Fibroblast of pulmonary artery (primary cell): Measurements from ENCODE around the gene GPBAR1.

ENCODE experiments used
- DNase-seq: peaks from one replicate; pipeline ENCODE4 v3.0.0-alpha.2; 2010; ENCODE audit warnings: low read depth
- H3K4me3 ChIP-seq: replicated peaks from 2 replicates; pipeline ENCODE4 v1.5.1; 2011; ENCODE audit warnings: low read depth, mild to moderate bottlenecking, control low read depth, low read length, moderate library complexity
- TF ChIP-seq, protein P1 (sequence below): IDR thresholded peaks from 2 replicates; pipeline ENCODE4 v1.5.1; 2011; ENCODE audit warnings: mild to moderate bottlenecking, control low read depth, low read length, inconsistent platforms; ENCODE audit errors: missing control alignments

The GPBAR1 gene

DNA sequence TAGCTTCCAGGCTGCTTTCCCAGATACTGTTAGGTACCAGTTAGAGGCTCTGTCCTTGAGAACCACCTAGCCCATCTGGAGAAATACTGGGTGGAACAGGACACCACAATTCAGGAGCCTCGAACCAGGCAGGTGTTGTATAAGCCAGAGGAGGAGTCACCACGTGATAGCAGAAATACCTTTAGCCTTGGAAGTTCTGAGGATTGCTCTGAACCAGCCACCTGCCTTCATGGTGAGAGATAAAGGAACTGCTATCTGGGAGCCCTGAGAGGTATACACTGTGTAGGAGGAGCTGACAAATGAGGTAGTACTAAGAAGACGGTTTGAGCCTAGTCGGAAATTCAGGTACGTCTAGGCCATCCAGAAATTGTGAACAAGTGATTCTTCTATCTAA, 7.6 kb upstream of the GPBAR1 start:
- H3K4me3 ChIP-seq: no peak overlapping the region
- TF ChIP-seq, protein P1, sequence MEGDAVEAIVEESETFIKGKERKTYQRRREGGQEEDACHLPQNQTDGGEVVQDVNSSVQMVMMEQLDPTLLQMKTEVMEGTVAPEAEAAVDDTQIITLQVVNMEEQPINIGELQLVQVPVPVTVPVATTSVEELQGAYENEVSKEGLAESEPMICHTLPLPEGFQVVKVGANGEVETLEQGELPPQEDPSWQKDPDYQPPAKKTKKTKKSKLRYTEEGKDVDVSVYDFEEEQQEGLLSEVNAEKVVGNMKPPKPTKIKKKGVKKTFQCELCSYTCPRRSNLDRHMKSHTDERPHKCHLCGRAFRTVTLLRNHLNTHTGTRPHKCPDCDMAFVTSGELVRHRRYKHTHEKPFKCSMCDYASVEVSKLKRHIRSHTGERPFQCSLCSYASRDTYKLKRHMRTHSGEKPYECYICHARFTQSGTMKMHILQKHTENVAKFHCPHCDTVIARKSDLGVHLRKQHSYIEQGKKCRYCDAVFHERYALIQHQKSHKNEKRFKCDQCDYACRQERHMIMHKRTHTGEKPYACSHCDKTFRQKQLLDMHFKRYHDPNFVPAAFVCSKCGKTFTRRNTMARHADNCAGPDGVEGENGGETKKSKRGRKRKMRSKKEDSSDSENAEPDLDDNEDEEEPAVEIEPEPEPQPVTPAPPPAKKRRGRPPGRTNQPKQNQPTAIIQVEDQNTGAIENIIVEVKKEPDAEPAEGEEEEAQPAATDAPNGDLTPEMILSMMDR: no peak
- no peak for DNase-seq

DNA sequence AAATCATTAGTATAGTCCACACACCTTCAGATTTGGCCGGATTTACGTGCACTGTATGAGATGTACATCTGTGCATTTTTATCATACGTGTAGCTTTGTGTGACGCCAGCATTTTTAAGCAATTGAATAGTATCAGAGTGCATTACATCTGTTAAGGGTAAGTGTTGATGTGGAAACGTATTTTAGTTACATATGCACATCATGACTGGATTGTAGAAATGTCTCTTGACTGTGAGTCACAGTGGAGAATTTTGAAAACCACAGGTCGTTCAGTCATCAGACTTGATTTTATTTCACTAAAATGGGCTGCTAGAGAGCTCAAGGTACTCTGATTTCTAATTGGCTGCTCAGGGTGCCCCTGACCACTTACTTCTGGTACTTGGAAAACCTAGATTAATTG, 5.4 kb upstream of the GPBAR1 start:
- TF ChIP-seq, protein P1: no peak
- no peak overlapping the region for H3K4me3 ChIP-seq
- peak; percentile 28 for DNase-seq

DNA sequence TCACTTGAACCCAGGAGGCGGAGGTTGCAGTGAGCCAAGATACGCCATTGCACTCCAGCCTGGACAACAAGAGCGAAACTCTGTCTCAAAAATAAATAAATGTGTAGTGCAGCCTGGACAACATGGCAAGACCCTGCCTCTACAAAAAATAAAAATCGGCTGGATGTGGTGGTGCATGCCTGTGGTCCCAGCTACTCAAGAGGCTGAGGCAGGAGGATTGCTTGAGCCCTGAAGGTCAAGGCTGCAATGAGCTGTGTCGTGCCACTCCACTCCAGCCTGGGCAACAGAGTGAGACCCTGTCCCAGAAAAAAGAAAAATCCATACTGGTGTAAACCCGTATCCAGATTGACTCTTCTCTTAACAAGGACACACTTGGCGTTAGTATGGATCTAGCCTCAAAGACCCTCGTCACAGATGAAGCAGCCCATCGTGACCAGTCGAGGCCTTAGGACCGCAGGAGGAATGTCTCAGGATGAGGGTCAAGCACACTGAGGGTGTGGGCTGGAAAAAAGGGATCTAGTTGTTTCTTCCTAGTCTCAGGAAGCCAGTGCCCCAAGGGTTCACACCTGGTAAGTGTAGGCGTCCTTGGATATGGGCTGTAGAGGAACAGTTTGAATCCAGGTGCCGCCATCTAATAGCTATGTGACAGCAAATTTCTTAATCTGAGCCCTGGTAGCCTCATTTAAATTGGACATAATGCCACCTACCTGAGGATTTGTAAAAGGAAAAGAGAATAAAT, 4.0 kb upstream of the GPBAR1 start:
- H3K4me3 ChIP-seq: no peak overlapping the region
- TF ChIP-seq, protein P1: no peak
- DNase-seq: no peak

DNA sequence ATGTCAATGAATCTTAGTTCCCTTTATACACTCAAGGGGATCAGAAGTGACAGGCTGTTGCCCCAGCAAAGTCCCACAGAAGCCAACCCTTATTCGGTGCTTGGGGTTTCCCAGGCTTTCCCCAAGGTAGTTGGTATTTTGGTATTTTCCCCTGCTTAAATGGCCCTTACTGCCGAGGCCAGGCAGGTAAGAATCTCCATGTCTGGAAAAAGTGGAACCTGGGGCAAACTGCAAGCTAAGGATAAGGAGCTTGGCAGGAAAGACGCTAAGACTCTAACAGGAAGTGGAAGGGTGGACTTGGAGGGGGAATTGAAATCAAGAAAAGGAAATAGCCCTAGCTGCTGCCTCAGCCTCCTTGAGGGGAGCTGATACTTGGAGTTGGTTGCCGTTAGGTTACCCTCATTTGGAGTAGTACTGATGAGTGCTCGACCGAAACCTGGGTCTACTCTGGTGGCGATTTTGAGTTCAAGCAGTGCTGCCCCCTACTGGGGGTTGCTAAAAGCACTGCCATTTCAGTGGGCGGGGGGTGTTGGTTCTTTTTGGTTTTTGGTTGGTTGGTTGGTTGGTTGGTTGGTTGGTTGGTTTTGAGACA, 3.3 kb upstream of the GPBAR1 start:
- H3K4me3 ChIP-seq: no peak overlapping the region
- TF ChIP-seq, protein P1: peak; percentile 62
- DNase-seq: peak; percentile 36

DNA sequence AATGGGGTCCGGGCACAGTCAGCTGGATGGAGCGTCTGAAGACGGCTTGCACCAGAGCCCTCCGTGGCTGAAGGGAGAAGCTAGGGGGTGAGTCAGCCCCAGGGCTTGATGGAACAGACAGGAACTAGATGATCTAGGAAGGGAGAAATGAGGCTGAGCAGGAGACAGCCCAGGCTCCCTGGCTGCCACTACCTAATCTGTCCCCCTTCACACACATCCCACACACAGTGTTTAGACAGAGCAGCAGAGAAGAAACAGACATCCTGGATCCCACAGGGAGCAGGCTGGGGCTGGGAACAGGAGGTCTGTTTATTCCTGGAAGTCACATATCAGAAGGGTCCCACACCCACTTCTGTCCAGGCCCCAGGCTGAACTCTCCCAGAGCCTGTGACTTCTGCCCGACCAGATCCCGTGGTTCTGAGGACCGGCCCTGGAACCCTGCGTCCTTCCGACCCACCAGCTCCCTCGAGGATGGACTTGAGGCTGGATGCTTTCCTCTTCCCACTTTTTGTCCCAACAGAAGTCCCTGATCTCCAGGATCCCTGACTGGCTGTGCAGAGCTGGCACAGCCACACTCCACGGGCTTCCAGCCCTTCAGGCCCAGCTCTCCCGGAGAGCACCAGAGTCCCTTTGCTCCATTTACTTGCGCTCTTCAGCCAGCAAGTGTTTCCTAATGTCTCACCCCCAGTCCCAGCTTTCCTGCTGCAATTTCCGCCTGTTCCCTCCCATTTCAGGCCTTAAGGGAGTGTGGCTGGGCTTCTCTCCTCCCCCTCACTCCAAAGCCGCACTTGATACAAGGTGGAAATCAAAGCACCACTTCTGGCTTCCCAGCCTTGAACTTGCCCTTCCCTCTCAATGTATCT, 1.5 kb upstream of the GPBAR1 start:
- DNase-seq: peak; percentile 88
- TF ChIP-seq, protein P1: no peak
- H3K4me3 ChIP-seq: peak overlapping the region; percentile 24

DNA sequence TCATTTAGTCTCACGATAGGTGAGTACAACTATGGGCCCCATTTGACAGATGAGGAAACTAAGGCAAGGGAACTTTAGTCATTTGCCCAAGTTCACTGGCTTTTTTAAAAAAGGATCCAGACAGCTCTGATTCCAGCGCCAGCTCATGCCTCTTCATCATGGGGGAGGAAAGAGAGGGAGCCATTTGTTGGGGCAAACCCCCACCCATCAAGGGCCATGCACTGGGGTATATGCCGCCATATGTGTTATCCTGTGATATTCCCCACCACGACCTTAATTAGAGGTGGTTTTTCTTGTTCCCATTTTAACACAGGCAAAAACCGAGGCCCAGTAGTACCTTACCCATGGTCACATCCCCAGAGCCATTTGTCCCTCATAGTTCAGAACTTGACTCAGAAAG, 649 bp upstream of the GPBAR1 start:
- H3K4me3 ChIP-seq: no peak overlapping the region
- TF ChIP-seq, protein P1: no peak
- no peak for DNase-seq
